PC-9 (cell line): Measurements from ENCODE around the gene CGB5.

Experiments
- CTCF ChIP-seq: fragments of 200-600 bp; sonication (generic); conservative IDR thresholded peaks from 2 replicates; pipeline ENCODE4 v1.6.1; 2017; ENCODE audit warnings: mixed run types, antibody characterized with exemption, mild to moderate bottlenecking, moderate library complexity
- EZH2 ChIP-seq: fragments of 200-600 bp; sonication (generic); IDR thresholded peaks from 2 replicates; pipeline ENCODE4 v1.8.0; 2017; ENCODE audit warnings: antibody characterized with exemption, low read depth

- TF ChIP-seq CTCF: no peak
- TF ChIP-seq EZH2: no peak
These were observed 17.8 kb downstream of the CGB5 start for GRCh38 chr19:49061445-49061844.
